Transverse colon (tissue), 4 donors: ENCODE results near the gene DPEP3.

ENCODE experiments used
- EP300 ChIP-seq: sonication (generic); formaldehyde crosslinking; IDR thresholded peaks from one replicate; pipeline ENCODE4 v1.6.1; 2017; ENCODE audit warnings: antibody characterized with exemption, low read depth
- POLR2A ChIP-seq: fragments of 450-650 bp; IDR thresholded peaks from one replicate; pipeline ENCODE4 v1.6.1; 2016; ENCODE audit warnings: antibody characterized with exemption, mild to moderate bottlenecking, moderate library complexity
- POLR2AphosphoS5 ChIP-seq, 3 donors: sonication (generic); formaldehyde crosslinking; IDR thresholded peaks; one replicate each; pipeline ENCODE4 v1.6.1; 2016; ENCODE audit warnings: antibody characterized with exemption in 3 of 3
- TF ChIP-seq, protein P1 (sequence below), 5 experiments: fragments of 200-600 bp in 3 of 5; fragments of 450-650 bp in 2 of 5; sonication (generic) in 3 of 5; IDR thresholded peaks; 1 replicate in 2 of 5; 2 replicates in 3 of 5; pipeline ENCODE4 v1.5.1; 2016 to 2017; ENCODE audit warnings: antibody characterized with exemption in 5 of 5, inconsistent platforms in 3 of 5, mild to moderate bottlenecking in 2 of 5, moderate library complexity in 1 of 5

GRCh38 chr16:67990018-67990386 lies 9.7 kb upstream of the DPEP3 start:
- TF ChIP-seq POLR2A: no peak
- TF ChIP-seq, protein P1, sequence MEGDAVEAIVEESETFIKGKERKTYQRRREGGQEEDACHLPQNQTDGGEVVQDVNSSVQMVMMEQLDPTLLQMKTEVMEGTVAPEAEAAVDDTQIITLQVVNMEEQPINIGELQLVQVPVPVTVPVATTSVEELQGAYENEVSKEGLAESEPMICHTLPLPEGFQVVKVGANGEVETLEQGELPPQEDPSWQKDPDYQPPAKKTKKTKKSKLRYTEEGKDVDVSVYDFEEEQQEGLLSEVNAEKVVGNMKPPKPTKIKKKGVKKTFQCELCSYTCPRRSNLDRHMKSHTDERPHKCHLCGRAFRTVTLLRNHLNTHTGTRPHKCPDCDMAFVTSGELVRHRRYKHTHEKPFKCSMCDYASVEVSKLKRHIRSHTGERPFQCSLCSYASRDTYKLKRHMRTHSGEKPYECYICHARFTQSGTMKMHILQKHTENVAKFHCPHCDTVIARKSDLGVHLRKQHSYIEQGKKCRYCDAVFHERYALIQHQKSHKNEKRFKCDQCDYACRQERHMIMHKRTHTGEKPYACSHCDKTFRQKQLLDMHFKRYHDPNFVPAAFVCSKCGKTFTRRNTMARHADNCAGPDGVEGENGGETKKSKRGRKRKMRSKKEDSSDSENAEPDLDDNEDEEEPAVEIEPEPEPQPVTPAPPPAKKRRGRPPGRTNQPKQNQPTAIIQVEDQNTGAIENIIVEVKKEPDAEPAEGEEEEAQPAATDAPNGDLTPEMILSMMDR (IDR thresholded peaks at IDR 0.05): no peak
- no peak for TF ChIP-seq POLR2AphosphoS5 (IDR thresholded peaks at IDR 0.05)
- TF ChIP-seq EP300: no peak
